Measurements from ENCODE around the gene NRP1. TPM values are rescaled to one million over a fixed set of nuclear protein-coding genes. Genes with fewer than 3 reads are reported as not detected.
"Not testable (repeated sequence)": the region's sequence is repeated elsewhere in the genome, so short reads cannot be mapped to it uniquely, and the experiment has no call there.

The NRP1 gene
- total RNA-seq, 1 donor from 2014 or later, result 138 TPM

DNA sequence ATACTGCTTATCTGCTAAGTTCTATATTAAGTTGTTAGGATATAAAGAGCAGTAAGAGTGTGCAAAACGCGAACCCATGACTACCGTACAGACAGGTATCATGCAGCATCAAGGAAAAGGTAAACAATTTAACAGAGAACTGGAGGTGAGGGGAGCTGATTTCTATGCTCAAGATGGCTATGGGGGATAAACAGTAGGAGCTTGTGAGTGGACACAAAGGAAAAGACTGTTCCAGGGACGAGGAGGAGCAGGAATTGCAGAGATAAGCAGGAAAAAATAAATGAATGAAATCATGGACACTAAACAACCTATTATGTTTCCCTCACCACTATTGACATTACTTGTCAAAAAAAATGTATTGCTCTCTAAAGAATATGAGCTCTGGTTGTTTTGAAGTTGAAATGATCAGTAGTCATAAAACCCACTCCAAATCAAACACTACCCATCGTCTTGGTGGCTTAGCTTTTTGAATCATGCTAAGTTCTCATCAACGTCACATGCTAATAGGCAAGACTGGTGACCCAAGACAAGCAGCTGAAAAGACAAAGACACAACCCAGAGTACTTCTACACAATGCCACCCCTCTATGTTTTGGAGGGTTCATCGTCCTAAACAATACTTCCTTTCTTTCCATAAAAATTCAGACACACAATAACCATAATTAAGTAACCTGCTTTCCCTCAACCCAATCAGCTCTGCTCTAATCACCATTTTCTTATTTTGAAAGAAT, 102.7 kb downstream of the NRP1 start:
- DNase-seq (ENCODE audit: low spot score), result no peak
- intact Hi-C loops (cut with DNase I), result no loop called here

DNA sequence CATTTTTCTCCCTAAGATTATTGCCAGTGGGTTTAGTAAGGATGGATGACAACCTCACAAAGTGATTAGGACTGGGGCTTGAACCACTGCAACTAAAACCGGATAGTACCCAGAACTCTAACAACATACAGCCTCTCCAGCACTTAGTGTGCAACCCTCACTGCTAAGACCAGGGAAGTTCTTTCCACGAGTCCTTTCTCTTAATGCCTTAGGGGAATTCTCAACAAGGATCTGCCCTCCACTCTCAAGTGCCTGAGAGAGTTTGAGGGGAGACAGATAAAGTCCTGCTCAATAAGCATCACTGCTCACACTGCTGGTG, 104.6 kb downstream of the NRP1 start:
- no peak for DNase-seq (ENCODE audit: low spot score)
- intact Hi-C loops (cut with DNase I), result no loop called here

DNA sequence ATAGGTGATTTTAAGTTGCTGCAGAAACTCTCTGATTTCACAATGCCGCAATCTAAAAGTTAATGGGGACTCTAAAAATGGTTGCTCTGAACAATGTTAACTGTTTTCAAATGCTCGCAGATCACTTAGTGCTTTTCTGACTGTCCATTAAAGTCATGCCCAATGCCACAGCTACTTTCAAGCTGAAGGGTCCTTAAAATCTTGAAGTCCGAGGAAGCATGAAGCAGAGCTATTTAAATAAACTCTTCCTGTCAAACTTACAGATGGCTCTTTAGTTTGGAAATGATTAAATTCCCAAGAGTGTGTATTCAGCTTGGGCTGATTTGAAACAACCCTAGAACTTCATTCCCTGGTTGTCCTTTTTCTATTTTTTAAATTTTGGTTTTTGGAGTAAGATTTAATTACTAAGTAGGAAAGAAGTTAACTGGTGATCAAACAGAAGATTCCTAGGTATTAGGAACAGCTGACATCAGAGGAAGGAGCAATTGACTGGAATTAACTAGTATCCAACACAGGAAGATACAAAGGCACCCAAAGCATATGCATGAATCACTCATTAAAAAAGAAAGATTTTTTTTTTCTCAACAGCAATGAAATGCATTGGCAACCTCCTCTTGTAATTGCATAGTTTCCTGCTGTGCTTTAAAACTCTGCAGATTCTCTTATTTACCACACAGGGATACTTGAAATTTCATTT, 105.1 kb downstream of the NRP1 start:
- no peak for DNase-seq (ENCODE audit: low spot score)
- intact Hi-C loops (cut with DNase I), result no loop called here

DNA sequence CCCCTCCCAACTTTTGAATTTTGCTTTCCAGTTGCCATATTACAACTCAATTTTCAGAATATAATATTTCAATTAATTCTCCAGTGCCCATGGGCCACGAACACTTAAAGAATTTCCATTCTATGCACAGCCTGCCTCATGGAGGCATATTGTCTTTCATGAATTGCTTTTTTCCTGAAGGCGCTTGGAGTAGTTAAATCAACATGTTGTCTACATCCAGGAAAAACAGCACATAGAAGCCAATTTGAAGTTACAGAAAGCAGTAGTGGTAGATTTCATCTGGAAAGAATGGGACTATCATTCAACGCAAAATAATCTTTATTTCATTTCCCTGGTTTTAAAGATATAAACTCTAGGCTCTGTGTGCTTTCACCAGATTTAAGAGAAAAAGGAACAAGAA, 106.0 kb downstream of the NRP1 start:
- intact Hi-C loops (cut with DNase I), result no loop called here
- DNase-seq (ENCODE audit: low spot score), result no peak

DNA sequence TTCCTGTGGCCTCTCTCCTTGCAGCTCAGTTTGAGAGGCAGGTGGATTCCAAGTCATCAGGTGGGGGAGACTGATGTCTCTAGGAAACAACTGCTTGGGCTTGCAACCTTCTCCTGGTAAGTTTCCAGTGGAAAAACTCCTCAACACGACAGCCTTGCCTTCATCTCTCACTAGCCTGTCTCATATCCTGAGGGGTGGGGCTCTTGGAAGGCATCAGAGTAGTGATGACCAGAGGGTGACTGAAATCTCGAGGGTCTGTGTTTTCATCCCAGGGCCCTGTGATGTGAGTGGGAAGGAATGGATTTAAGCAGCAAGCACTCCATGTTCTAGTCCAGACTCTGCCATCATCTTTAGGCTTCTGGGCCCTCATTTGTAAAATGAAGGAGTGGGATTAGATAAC, 107.0 kb downstream of the NRP1 start:
- intact Hi-C loops (cut with DNase I), result no loop called here

DNA sequence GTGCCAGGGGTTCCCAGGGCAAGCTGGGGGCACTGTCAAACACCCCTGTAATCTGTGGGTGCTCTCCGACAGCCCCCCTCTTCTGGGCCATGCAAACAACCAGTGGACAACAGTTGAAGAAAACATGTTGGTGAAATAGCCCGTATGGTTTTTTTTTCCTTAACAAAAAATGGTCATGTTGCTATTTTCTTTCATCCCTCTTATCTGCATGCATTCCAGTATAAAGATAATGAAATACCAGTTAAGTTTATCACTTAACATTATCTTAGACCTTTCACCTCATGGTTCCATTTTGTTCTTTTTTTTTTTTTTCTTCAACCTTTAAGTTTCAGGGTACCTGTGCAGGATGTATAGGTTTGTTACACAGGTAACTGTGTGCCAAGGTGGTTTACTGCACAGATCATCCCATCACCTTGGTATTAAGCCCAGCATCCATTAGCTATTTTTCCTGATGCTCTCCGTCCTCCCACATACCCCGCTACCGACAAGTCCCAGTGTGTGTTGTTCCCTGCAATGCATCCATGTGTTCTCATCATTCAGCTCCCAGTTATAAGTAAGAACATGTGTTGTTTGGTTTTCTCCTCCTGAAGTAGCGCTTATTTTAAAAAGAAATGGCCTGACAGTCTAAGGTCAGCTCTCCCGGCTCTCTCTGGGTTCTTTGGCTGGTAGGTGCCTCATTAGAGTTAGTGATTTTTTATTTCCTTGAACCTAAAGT, 110.1 kb downstream of the NRP1 start:
- intact Hi-C loops (cut with DNase I), result no loop called here
- no peak for DNase-seq (ENCODE audit: low spot score)

More for the DNA sequence above, 107.0 kb downstream of the NRP1 start:
- no peak for DNase-seq (ENCODE audit: low spot score)

DNA sequence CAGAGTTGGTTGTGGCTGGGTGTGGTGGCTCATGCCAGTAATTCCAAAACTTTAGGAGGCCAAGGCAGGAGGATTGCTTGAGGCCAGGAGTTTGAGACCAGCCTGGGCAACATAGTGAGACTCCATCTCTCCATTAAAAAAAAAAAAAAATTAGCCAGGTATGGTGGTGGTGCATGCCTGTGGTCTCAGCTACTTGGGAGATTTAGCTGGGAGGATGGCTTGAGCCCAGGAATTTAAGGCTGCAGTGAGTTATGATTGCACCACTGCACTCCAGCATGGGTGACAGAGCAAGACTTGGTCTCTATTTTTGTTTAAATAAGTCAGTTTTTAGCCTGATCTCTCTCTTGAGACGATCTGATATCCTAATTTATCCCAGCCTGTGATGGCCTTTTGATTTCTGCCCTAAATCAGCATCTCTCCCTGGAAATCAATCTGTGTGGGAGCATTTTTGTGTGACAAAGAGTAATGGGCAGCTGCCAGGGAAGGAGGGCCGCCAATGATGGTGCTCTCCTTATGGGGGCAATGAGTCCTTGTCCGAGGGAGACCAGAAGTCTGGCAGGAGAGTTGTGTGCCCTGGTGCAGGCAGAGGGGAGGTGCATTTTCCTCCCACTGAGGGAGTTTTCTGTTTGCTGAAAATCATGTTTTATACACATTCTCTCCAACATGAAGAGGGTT, 111.0 kb downstream of the NRP1 start:
- intact Hi-C loops (cut with DNase I), result no loop called here
- no peak for DNase-seq (ENCODE audit: low spot score)

DNA sequence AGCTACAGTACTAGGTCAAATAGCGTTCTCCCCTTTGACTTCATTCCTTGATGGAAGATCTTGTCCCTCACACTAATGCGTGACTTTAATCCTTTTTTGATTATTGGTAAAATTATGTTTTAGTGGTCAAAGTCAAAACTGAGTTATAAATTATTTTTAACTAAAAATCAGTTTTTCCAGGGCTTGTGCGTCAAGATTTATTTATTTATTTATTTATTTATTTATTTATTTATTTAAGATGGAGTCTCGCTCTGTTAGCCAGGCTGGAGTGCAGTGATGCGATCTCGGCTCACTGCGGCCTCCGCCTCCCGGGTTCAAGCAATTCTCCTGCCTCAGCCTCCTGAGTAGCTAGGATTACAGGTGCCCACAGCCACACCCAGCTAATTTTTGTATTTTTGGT, 112.2 kb downstream of the NRP1 start:
- DNase-seq (ENCODE audit: low spot score); intact Hi-C loops (cut with DNase I): not testable (repeated sequence)

DNA sequence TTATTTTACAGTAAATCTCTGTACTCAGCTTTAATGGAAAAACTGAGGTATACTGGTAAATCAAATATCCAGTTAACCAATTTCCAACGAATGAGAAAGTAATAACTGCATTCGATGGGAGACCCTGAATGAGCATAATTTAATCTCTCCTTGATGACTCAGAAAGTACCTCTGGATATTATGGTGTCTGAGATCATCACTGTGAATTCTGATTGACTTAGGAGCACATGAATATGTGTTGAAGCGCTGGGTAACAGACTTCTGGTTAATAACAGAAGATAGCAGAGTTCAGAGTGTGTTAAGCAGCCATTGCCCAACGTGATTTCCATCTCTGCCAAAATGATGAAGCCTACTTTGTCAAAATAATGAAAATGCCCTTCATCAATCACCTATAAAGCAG, 116.6 kb downstream of the NRP1 start:
- intact Hi-C loops (cut with DNase I), result no loop called here
- no peak for DNase-seq (ENCODE audit: low spot score)

DNA sequence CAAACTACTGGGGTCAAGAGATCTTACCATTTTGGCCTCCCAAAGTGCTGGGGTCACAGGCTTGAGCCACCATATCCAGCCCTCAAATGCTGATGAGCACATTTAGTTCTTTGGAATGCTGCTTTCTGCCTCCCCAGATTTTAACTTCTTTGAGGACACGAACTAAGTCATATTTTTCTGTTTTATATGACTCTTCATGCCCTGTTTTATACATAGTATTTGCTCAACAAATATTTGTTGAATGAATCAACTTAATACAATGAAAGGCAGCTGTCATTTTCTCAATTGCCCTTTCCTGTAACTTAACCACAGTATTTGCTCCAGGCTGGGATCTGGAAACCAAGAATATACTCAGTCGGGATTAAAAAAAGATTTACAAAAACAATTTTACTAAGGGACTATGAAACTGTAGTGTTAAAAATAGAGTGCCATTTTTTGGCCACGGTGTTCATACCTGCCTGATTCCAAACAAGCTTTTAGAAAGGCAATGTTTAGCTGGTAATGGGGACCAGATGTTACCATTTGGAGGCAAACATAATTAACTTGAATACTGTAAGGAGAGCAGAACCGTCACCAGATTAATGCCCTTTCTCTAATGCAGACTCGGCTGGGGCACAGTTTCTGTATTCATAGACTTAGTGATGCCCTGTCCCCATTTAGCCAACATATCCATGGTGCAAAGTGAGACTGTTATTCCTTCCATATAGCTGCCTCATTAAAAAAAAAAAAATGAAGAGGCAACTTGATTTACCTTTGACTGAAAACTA, 117.6 kb downstream of the NRP1 start:
- no peak for DNase-seq (ENCODE audit: low spot score)
- intact Hi-C loops (cut with DNase I), result no loop called here

DNA sequence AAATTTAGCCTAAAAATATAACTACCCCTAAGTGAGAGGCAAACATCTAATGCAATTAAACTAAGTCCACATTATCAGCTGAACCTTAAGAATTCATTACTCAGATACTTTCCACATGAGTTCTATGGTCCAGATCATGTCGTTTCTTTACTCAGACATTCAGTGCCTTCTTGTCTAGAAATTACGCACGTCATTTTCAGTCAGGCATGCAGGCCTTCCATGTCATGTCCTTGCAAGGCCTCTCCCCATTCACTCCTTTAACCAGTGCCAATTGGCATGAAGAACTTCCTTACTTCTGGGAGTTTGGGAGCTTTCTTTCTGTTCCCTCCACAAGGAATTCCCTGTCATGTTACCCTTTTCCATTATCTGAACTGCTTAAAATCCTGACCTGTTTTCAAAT, 118.8 kb downstream of the NRP1 start:
- intact Hi-C loops (cut with DNase I), result no loop called here
- no peak for DNase-seq (ENCODE audit: low spot score)

DNA sequence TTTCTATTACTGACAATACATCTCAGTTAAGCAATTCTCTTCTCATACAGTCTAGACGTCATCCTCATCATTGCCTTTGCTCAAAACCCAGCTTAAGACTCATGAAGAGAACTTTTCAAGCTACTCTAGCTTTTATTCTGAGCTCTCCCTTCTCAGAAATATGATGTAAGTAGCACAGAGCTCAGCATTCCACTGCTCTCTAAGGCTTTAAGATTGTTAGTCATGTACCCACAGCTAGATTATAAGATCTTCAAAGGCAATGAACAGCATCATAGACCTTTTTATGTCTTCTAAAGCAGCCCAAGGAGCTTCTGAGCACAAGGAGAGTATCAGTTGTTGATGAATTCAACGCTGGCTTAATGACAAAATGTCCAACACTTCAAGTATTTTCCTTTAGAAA, 119.3 kb downstream of the NRP1 start:
- DNase-seq (ENCODE audit: low spot score), result no peak
- intact Hi-C loops (cut with DNase I), result no loop called here

DNA sequence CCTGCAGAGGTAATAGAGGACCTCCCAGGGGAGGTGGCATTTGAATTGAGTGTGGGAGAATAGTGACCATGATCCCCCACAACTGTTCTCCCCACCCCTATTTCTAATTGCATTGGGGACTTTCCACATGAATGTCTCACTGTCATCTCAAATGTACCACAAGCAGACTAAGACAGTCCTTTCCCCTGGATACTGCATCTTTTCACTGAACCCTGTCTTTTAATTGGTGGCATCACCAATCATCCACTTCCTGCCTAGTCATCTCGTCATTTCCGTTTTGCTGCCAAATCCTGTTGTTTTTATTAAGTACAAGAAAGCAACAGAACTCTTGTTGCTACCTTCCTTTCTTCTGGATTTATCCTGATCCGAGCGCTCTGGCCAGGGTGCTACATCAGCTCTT, 120.3 kb downstream of the NRP1 start:
- intact Hi-C loops (cut with DNase I), result loop anchor here (5.0 kb wide), 1 partner anchor 118 kb away; the partner anchor contains the start of gene NRP1
- DNase-seq (ENCODE audit: low spot score), result no peak

DNA sequence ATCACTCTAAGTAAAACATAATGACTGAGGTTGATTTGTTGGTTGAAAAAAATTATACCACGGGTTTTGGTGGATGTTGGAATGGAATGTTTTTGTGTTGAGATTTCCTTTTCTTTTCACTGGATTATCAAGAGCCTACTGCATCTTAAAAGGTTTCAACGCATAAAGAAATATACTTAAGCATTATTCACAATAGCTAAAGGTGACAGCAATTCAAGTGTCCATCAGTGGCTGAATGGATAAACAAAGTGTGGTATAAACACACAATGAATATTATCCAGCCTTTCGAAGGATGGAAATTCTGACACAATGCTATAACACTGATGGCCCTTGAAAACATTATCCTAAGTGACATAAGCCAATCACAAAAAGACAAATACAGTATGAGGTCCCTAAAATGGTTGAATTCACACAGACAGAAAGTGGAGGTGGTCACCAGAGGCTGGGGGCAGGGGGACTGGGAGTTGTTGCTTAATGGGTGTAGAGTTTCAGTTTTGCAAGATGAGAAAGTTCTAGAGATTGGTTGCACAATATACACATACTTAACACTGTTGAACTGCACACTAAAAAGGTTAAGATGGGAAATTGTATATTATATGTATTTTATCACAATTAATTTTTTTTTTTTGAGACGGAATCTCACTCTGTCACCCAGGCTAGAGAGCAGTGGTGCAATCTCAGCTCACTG, 122.3 kb downstream of the NRP1 start:
- intact Hi-C loops (cut with DNase I), result loop anchor here (5.0 kb wide), 1 partner anchor 120 kb away; the partner anchor contains the start of gene NRP1
- DNase-seq (ENCODE audit: low spot score), result no peak

DNA sequence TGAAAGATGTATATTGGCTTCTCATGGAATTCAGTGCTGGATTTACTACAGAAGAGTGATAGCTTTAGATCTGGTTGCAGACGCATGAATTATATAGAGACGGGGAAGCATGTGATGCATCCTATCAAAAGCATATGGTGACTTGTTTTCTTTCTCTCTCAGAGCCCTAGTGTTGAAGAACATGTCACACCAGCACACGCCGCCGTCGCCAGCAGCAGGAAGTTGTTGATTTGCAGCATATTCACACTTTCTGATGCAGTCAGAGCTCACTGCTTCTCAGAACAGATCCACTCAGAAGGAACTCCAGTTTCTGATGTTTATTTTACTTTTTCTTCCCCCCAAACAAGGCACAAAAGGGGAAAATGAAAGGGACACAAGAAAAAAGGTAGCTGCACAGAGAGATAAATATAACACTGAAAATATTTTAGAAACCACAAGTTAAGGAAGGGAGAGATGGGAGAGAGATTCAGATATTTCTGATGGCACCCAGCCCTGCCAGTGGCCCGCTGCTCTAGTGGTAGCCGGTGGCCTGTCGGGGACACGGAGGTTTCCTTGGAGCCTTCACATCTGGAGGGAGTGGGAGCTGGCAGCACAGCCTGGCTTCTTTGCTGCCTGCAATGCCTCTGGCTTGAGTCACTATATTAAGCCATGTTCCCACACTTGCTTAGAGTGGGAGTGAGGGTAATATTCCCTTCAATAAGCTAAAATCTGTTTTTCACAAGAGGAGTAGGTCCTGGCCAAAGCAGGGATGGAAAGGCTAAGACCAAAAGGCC, 123.2 kb downstream of the NRP1 start:
- DNase-seq (ENCODE audit: low spot score), result no peak
- intact Hi-C loops (cut with DNase I), result loop anchor here (5.0 kb wide), 1 partner anchor 121 kb away; the partner anchor contains the start of gene NRP1

DNA sequence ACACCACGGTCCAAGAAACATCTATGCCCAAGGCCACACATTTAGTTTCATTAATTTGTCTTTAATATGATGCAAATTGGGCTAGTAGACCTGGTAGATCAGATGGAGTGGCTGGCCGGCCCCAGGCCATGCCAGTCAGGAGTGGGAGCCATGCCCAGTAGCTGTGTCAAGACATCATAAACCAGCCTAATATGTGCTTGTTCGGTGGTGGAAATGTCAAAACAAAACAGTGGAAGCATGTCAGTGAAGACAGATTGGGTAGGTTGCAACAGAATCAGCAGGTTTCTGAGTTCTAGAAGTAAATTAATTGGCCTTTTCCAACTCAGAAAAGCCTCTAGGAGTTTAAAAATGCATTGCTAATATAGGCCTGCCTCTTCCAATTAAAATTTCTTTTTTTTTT, 124.7 kb downstream of the NRP1 start:
- intact Hi-C loops (cut with DNase I), result loop anchor here (5.0 kb wide), 1 partner anchor 122 kb away; the partner anchor contains the start of gene NRP1
- no peak for DNase-seq (ENCODE audit: low spot score)

DNA sequence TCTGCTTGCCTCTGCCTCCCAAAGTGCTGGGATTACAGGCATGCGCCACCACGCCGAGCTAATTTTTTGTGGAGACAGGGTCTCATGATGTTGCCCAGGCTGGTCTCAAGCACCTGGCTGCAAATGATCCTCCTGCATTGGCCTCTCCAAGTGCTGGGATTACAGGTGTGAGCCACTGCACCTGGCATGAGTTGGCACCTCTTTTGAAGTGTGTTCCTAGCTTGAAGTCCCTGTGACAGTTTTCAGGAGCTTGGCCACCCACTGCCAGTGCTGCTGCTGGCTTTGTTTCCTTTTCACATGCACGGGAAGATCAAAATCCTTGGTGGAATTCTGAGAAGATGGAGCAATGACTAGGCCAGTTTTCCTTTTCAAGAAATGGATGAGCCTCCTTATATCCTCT, 126.3 kb downstream of the NRP1 start:
- intact Hi-C loops (cut with DNase I), result no loop called here
- DNase-seq (ENCODE audit: low spot score), result no peak

DNA sequence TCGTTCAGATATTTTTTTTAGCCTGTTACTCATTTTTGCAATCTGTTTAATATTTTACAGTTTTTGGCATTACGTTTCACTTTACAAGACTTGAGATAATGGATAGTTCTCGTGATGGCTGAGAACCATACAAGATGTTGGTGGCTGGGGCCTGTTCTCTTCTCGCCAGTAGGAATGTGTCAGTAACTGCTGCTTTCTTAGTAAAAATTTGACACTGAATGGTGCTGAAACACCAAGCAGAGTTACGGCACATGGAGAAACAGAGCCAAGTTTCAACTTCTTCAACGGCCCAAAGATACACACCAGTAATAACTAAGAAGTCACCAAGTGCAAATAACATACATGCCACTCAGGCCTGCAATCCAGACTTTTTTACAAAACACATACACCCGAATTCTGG, 130.4 kb downstream of the NRP1 start:
- intact Hi-C loops (cut with DNase I), result no loop called here
- DNase-seq (ENCODE audit: low spot score), result no peak

All from cardiac septum (tissue), 1 donor.